Activated CD4-positive, alpha-beta T cell treated with anti-CD3 and anti-CD28 coated beads for 1 hour (primary cell): Measurements from ENCODE around the gene SLC40A1.

Experiments
- DNase-seq: peaks from one replicate; pipeline ENCODE4 v3.0.0-alpha.2; 2020

SLC40A1 gene

GRCh38 chr2:189534854-189535832 lies 45.4 kb downstream of the SLC40A1 start:
- DNase-seq: no peak

GRCh38 chr2:189533288-189534035 lies 47.1 kb downstream of the SLC40A1 start:
- no peak for DNase-seq

- no peak for DNase-seq
Observed at GRCh38 chr2:189530965-189531637, 49.5 kb downstream of the SLC40A1 start.

GRCh38 chr2:189528617-189529016 lies 52.0 kb downstream of the SLC40A1 start:
- no peak for DNase-seq

GRCh38 chr2:189527812-189528592 lies 52.6 kb downstream of the SLC40A1 start:
- DNase-seq: no peak

- no peak for DNase-seq
Observed at GRCh38 chr2:189527041-189527750, 53.4 kb downstream of the SLC40A1 start.

GRCh38 chr2:189526241-189526640 lies 54.3 kb downstream of the SLC40A1 start:
- no peak for DNase-seq

GRCh38 chr2:189524746-189525145 lies 55.8 kb downstream of the SLC40A1 start:
- DNase-seq: no peak

- DNase-seq: no peak
Observed at GRCh38 chr2:189522435-189523151, 58.0 kb downstream of the SLC40A1 start.

GRCh38 chr2:189521699-189522434 lies 58.7 kb downstream of the SLC40A1 start:
- DNase-seq: no peak

GRCh38 chr2:189519631-189520387 lies 60.8 kb downstream of the SLC40A1 start:
- DNase-seq: no peak

GRCh38 chr2:189517847-189518535 lies 62.6 kb downstream of the SLC40A1 start:
- DNase-seq: no peak

GRCh38 chr2:189516546-189516945 lies 64.0 kb downstream of the SLC40A1 start:
- no peak for DNase-seq

- DNase-seq: no peak
Observed at GRCh38 chr2:189515264-189515663, 65.3 kb downstream of the SLC40A1 start.

- DNase-seq: no peak
Observed at GRCh38 chr2:189514104-189514503, 66.5 kb downstream of the SLC40A1 start.

GRCh38 chr2:189512879-189513278 lies 67.7 kb downstream of the SLC40A1 start:
- no peak for DNase-seq

GRCh38 chr2:189511960-189512319 lies 68.6 kb downstream of the SLC40A1 start:
- DNase-seq: no peak

GRCh38 chr2:189511210-189511959 lies 69.2 kb downstream of the SLC40A1 start:
- DNase-seq: no peak
